Activated CD4-positive, alpha-beta T cell treated with anti-CD3 and anti-CD28 coated beads, Interleukin-2, amount 50 U/mL, for 4 hours (primary cell): ENCODE data around the gene C12orf76.
"Not testable (repeated sequence)": the region's sequence is repeated elsewhere in the genome, so short reads cannot be mapped to it uniquely, and the experiment has no call there.

Experiments used
- DNase-seq, 2 experiments: peaks; one replicate each; pipeline ENCODE4 v3.0.0-alpha.2; 2020

The C12orf76 gene

DNA sequence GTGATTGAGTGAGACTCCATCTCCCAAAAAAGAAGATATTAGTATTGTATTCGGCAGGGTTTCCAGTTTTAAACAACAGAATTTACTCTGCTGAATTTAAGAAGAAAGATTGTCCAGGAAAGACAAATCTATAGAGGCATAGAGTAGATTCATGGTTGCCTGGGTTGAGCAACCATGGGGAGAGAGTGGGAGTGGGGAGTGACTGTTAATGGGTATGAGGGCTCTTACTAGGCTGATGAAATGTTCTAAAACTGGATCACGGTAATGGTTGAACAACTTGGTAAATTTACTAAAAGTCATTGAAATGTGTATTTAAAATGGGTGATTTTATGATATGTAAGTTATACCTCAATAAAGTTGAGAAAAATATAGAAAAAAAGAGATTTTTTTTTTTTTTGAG is 13.9 kb upstream of the C12orf76 start:
- no peak for DNase-seq

DNA sequence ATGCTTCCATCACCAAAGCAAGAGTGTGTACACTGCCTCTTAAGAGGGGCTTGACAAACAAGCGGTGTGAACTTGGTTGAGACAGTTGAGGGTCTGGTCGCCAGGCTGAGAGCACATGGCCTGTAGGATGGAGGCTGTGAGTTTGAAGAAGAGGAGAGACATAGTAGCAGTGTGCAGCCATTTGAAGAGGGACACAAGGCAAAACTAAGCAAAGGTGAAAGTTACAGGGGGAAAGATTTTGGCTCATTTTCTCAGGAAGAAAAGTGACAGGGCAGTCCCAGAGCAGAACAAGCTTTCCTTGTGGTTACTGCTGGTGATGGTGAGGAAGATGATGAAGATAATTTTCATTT is 11.3 kb upstream of the C12orf76 start:
- DNase-seq, result no peak

DNA sequence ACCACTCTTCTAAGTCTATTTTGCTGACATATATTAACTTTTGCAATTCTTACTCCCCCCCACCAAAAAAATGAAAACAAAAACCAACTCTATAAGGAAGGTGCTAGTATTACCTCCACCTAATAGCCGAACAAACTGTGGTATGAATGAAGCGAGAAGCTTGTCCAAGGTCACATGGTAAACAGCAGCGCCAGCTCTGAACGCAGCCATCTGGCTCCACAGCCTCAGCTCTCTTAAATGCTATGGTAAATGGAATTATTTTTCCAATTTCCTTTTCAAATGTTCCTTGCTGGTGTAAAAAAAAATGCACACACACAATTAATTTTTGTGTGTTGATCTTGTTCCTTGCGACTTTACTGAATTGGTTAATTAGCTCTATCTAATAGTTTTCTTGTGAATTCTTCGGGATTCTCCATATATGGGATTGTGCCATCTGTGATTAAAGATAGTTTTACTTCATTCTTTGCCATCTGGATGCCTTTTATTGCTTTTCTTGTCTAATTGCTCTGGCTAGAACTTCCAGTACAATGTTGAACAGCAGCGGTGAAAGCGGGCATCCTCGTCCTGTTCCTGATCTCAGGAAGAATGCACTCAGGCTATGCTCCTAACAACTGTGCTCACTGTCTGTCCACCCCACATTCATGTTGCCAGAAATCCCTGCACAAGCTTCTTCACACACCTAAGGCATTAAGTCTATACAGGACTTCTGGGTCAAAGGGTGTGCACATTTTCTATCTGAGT is 10.7 kb upstream of the C12orf76 start:
- DNase-seq, result no peak

GRCh38 chr12:110056643-110057042 is 8.3 kb upstream of the C12orf76 start:
- DNase-seq, result not testable (repeated sequence)

DNA sequence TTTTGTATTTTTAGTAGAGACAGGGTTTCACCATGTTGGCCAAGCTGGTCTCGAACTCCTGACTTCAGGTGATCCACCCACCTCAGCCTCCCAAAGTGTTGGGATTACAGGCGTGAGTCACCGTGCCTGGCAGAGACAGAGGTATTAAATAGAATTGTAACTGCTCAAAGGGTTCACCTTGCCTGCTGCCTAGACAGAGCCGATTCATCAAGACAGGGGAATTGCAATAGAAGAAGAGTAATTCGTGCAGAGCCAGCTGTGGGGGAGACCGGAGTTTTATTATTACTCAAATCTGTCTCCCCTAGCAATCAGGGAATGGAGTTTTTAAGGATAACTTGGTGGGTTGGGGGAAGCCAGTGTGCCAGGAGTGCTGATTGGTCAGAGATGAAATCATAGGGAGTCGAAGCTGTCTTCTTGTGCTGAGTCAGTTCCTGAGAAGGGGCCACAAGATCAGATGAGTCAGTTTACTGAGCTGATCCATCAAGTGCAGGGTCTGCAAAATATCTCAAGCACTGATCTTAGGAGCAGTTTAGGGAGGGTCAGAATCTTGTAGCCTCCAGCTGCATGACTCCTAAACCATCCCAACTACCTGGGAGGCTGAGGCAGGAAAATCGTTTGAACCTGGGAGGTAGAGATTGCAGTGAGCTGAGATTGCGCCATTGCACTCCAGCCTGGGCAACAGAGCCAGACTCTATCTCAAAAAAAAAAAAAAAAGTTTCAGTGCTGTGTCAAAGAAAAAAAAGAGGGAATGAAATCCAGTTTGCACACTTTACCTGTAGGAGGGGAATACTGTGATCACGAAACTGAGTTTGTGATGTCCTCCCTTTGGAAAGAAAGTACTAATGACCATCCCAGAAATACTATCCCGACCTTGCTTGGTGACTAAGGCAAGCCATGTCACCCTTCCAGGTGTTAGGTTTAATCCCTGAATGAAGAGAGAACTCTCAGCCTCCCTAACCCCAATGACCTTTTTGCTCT is 7.3 kb upstream of the C12orf76 start:
- not testable (repeated sequence) for DNase-seq

DNA sequence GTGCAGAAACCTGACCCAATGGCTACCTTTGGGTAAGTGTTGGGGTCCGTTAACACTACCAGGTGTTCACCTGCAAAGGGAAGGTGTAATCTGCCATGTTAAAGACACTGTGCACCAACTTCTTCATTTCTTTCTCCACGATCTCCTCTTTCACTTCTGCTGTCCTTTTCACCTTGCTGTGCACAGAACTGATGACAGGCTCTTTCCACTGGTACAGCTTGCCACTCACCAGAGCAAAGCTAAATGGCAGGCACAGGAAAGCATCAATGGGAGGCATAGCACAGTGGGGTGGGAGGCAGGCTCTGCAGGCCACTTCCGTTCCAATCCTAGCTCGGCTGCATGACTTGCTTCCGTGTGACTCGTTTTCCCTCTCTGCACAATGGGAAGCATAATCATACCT is 2.6 kb upstream of the C12orf76 start:
- no peak for DNase-seq

DNA sequence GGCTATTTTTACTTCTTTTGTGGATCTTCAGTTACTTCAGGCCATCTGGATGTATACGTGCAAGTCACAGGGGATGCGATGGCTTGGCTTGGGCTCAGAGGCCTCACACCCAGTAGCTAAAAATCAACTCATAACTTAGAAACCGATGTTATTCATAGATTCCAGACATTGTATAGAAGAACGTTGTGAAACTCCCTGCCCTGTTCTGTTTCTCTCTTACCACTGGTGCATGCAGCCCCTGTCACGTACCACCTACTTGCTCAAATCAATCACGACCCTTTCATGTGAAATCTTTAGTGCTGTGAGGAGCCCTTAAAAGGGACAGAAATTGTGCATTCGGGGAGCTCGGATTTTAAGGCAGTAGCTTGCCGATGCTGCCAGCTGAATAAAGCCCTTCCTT is 1.3 kb upstream of the C12orf76 start:
- not testable (repeated sequence) for DNase-seq

DNA sequence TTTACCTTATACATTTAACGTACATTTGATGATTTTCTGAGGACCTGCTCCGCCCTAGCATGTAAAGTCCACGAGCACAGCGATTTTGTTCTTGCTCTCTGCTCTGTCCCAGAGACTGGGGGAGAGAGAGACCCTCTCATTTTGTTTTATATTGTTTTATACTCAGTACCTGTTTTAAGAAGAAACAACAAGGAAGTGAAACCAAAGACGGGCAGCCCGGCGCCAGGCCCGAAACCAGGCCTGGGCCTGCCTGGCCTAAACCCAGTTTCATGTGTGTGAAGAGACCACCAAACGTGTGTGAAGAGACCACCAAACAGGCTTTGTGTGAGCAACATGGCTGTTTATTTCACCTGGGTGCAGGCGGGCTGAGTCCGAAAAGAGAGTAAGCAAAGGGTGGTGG is 712 bp upstream of the C12orf76 start:
- not testable (repeated sequence) for DNase-seq

GRCh38 chr12:110047297-110047940 is 903 bp downstream of the C12orf76 start:
- no peak for DNase-seq

DNA sequence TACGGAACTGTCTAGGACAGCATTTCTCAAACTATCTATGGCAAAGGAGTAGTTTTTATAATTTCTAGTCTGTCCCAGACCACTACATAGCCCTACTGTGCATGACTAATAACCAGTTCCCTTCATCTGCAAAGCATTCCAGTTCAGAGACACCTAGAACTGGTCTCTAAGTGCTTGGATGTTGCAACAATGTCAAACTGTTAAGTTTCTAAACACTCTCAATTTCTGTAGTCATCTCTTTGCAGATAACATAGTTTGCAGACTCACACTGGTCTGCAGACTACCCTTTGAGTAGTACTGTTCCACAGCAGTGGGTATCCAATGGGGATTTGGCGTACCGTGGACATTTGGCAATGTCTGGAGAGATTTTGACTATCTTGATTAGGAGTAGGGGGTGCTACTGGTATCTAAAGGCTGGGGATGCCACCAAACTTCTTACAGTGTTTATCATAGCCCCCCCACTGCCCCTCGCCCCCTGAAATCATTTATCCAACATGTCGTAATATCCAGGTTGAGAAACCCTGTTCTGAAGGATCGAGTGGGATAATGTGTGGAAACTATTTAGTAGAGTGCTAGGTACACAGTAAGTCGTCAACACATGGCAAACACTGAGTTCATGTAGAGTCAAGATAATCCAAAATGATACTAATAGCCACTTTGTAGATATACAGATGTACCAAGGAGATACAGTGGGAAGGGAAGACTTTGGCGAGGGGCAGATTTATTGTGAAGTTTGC is 1.7 kb downstream of the C12orf76 start:
- DNase-seq, result no peak

DNA sequence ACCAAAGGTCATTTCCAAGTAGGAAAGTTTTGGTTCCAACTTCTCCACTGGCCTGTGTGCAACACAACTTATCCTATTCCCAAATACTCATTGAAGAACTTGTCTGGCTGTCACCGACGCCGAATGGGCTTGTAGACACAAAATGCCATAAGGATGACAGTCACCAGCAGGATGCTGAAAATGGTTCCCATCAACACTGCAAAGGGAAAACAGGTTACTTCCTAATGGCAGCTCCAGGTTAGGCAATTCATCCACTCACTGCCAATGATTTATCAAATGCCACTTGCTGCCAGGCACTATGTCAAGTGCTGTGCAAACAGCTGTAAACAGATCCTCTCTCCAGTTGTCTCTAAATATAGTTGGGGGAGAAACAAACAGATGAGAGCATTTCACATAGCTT is 6.1 kb downstream of the C12orf76 start:
- no peak for DNase-seq

DNA sequence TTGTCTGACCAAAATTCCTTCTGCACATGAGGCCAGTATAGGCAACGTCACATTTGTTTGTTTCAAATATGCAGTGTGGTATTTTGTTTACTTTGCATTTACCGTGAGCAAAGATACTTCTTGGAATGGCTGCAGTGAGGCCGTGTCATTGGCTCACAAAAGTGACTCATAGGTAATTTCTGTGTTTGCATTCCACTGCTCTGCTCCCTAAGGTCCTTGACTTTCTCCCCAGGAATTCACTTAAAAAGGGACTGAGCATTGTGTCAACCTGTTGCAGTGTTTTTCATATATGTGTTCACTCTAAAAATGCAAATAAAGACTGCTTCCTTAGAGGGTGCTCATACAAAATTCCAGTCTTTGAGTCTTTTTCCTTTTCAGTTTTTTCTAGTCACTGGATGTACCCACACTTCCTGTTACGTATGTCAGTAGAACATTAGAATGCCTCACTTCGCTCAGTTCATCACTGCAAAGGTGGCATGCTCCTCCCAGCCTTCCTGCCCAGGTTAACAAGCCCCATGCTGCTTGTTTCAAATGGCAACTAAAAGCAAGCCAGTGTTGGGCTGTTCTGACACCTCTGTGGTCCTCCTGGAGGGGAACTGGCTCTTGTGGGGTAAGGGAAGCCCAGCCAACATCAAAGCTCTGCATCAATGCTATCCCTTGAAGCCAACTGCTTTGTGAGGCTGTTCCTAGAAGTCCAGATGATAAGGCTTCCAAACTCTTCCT is 9.1 kb downstream of the C12orf76 start:
- peak in 1 of 2 experiments; percentile 4 for DNase-seq

- DNase-seq, result no peak
Measured at GRCh38 chr12:110038741-110039084, 9.6 kb downstream of the C12orf76 start.

GRCh38 chr12:110037315-110037714 is 11.0 kb downstream of the C12orf76 start:
- no peak for DNase-seq

DNA sequence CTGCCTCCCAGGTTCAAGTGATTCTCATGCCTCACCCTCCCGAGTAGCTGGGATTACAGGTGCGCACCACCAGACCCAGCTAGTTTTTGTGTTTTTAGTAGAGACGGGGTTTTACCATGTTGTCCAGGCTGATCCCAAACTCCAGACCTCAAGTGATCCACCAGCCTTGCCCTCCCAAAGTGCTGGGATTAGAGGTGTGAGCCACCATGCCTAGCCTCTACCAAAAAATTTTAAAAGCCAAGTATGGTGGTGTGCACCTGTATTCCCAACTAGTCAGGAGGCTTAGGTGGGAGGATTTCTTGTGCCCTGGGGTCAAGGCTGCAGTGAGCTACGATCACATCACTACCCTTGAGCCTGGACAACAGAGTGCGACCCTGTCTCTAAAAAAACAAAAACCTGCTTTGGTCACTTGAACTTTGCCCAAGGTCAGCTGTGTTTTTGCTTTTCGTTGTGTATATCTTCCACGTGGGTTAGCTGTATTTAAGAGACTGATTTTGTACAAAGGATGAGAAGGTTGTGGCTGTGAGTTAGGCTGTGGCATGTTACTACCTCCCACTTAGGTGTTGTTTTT is 12.7 kb downstream of the C12orf76 start:
- no peak for DNase-seq

- no peak for DNase-seq
Measured at GRCh38 chr12:110033888-110034287, 14.4 kb downstream of the C12orf76 start.

DNA sequence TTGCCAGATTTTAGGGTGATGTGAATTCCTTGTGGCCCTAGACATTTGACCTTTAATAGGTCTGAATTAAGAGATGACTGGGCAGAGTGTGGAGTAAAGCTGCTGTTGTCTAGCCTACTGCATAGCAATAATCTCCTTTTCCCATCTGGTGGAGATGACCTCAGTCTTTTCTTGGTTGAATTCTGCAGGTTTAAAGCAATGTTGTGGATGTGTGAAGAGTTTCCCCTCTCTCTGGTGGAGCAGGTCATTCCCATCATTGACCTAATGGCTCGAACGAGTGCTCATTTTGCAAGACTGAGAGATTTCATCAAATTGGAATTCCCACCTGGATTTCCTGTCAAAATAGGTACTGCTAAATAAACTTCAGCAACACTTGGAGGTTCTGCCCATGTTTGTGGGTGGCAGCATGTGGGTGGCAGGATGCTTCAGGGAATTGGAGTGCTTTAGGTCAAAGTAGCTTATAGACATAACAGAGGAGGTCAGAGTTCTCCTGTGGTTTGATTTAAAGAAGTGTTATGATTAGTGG is 19.0 kb downstream of the C12orf76 start:
- DNase-seq, result no peak

DNA sequence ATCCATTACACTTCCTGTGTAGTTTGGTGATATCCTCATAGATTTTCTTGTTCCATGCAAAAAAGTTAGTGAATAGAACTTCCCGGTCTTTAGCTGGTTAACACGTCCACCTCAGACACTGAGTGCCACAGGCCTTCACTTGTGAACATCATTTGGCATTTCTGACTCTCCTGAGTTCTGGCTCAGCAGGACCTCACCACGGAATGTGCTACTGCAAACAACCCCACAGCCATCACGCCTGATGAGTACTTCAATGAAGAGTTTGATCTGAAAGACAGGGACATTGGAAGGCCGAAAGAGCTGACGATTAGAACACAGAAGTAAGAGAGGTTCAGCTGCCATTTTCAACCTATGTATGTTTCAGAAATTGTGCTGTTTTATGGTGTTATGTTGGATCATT is 20.0 kb downstream of the C12orf76 start:
- DNase-seq, result no peak

DNA sequence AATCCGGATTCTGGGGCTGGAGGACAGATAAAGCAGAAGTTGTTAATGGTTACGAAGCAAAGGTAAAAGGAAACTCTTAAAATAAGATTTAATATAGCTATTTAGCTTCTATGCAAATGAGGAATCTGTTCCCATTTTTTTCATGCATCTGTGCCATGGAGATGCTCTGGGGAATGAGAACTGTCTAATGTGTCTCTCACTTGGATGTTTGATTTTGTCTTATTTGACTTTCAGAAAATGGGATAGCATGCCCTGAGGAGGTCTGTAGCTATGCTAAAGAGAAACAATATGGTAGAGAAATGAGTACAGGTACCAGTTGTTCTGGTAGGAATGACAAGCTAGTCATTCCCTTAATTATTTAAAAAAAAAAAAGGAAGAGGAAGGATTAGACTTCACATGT is 24.3 kb downstream of the C12orf76 start:
- no peak for DNase-seq

DNA sequence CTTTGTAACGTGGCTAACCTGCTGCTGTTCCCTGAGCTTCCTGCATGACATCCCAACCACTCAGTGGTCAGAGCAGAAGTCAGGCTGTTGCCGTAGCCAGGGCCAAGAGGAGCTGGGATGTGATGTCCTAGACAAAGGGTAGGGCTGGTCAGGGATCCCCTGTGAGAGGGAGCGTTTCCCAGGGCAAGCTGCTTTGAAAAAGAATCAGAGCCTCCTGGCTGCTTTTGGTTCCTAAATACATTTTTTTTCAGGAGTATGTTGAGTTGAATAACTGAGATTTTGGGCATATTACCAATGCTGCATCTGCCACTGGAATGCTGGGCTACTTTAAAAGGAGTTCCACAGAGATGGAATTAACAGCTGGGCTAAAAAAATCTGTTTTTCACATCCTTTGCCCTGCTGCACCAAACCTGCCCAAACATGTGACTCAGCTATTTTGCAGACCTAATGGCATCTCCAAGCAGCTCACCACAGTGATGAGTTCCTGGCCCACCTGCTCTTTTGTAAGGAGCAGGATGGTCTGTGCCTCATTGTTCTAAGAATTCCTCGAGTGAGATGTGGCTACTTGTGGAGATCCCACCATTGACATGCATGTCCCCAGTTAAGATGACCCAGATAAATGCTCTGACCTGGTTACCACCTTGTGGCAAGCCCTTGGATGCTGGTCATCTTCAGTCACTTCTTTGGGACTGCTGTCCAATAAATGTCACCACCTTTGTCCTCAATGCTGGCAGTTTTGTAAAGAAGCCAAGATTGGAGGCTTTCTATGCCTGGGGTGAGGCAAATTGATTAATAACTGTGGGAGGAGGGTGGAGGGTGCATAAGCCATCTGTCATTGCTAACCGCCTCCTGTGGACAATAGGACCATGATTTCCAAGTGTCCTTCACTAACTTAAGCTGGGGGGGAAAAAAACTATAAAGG is 25.0 kb downstream of the C12orf76 start:
- DNase-seq, result no peak

GRCh38 chr12:110020956-110021355 is 27.4 kb downstream of the C12orf76 start:
- DNase-seq, result no peak
